IMR-90 (cell line): ENCODE measurements around the gene YIPF6.
"Not testable (repeated sequence)": the region's sequence is repeated elsewhere in the genome, so short reads cannot be mapped to it uniquely, and the experiment has no call there.

Experiments used
- BHLHE40 ChIP-seq: fragments of 150-350 bp; IDR thresholded peaks from 2 replicates; pipeline ENCODE4 v1.6.1; 2016; ENCODE audit warnings: mild to moderate bottlenecking, low read depth, low read length
- CEBPB ChIP-seq: IDR thresholded peaks from 2 replicates; pipeline ENCODE4 v1.6.1; 2012; ENCODE audit warnings: low read depth, low read length, improper control_type of control experiment
- CHD1 ChIP-seq: IDR thresholded peaks from 2 replicates; pipeline ENCODE4 v1.6.1; 2012; ENCODE audit warnings: low read depth, low read length, improper control_type of control experiment
- FOS ChIP-seq: fragments of 150-350 bp; IDR thresholded peaks from 2 replicates; pipeline ENCODE4 v1.6.1; 2016; ENCODE audit warnings: low read depth, low read length
- MXI1 ChIP-seq: IDR thresholded peaks from 2 replicates; pipeline ENCODE4 v1.6.1; 2012; ENCODE audit warnings: low read depth, mild to moderate bottlenecking, low read length, moderate library complexity, borderline replicate concordance
- POLR2A ChIP-seq: IDR thresholded peaks from 2 replicates; pipeline ENCODE4 v1.6.1; 2012; ENCODE audit warnings: mild to moderate bottlenecking, low read depth, low read length
- RAD21 ChIP-seq: IDR thresholded peaks from 2 replicates; pipeline ENCODE4 v1.6.1; 2012; ENCODE audit warnings: low read length, improper control_type of control experiment
- RCOR1 ChIP-seq: IDR thresholded peaks from 2 replicates; pipeline ENCODE4 v1.6.1; 2012; ENCODE audit warnings: mild to moderate bottlenecking, low read length, improper control_type of control experiment; ENCODE audit not compliant: insufficient replicate concordance
- RFX5 ChIP-seq: IDR thresholded peaks from 2 replicates; pipeline ENCODE4 v1.8.0; 2012; ENCODE audit warnings: low read depth, mild to moderate bottlenecking, low read length, moderate library complexity
- SMC3 ChIP-seq: fragments of 150-350 bp; IDR thresholded peaks from 2 replicates; pipeline ENCODE4 v1.6.1; 2016; ENCODE audit warnings: low read depth, mild to moderate bottlenecking, antibody characterized with exemption, low read length, moderate library complexity
- TF ChIP-seq, protein P1 (sequence below): conservative IDR thresholded peaks from 2 replicates; pipeline ENCODE4 v1.5.1; 2012; ENCODE audit warnings: mild to moderate bottlenecking, low read depth, low read length, improper control_type of control experiment
- TF ChIP-seq, protein P2 (sequence below): fragments of 150-350 bp; IDR thresholded peaks from 2 replicates; pipeline ENCODE4 v1.6.1; 2017; ENCODE audit warnings: mild to moderate bottlenecking, antibody characterized with exemption, low read length, low read depth
- TF ChIP-seq, protein P3 (sequence below): fragments of 150-350 bp; IDR thresholded peaks from 2 replicates; pipeline ENCODE4 v1.6.1; 2016; ENCODE audit warnings: low read depth, mild to moderate bottlenecking, low read length, moderate library complexity, borderline replicate concordance

DNA sequence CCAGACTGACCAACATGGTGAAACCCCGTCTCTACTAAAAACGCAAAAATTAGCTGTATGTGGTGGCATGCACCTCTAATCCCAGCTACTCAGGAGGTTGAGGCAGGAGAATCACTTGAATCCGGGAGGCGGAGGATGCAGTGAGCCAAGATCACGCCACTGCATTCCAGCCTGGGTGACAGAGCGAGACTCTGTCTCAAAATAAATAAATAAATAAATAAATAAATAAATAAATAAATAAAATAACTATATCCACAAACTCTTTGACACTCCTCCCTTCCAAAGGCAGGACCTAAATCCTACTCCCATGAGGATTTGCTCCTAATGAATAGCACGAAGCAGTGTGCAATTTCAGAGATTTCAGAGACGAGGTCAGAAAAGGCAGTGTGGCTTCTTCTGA, 58.3 kb downstream of the YIPF6 start:
- TF ChIP-seq, protein P1, sequence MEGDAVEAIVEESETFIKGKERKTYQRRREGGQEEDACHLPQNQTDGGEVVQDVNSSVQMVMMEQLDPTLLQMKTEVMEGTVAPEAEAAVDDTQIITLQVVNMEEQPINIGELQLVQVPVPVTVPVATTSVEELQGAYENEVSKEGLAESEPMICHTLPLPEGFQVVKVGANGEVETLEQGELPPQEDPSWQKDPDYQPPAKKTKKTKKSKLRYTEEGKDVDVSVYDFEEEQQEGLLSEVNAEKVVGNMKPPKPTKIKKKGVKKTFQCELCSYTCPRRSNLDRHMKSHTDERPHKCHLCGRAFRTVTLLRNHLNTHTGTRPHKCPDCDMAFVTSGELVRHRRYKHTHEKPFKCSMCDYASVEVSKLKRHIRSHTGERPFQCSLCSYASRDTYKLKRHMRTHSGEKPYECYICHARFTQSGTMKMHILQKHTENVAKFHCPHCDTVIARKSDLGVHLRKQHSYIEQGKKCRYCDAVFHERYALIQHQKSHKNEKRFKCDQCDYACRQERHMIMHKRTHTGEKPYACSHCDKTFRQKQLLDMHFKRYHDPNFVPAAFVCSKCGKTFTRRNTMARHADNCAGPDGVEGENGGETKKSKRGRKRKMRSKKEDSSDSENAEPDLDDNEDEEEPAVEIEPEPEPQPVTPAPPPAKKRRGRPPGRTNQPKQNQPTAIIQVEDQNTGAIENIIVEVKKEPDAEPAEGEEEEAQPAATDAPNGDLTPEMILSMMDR: not testable (repeated sequence)
- not testable (repeated sequence) for TF ChIP-seq POLR2A, SMC3, RCOR1, CEBPB, BHLHE40, RAD21, RFX5, FOS, MXI1, CHD1
- TF ChIP-seq, protein P2, sequence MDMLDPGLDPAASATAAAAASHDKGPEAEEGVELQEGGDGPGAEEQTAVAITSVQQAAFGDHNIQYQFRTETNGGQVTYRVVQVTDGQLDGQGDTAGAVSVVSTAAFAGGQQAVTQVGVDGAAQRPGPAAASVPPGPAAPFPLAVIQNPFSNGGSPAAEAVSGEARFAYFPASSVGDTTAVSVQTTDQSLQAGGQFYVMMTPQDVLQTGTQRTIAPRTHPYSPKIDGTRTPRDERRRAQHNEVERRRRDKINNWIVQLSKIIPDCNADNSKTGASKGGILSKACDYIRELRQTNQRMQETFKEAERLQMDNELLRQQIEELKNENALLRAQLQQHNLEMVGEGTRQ: not testable (repeated sequence)
- TF ChIP-seq, protein P3, sequence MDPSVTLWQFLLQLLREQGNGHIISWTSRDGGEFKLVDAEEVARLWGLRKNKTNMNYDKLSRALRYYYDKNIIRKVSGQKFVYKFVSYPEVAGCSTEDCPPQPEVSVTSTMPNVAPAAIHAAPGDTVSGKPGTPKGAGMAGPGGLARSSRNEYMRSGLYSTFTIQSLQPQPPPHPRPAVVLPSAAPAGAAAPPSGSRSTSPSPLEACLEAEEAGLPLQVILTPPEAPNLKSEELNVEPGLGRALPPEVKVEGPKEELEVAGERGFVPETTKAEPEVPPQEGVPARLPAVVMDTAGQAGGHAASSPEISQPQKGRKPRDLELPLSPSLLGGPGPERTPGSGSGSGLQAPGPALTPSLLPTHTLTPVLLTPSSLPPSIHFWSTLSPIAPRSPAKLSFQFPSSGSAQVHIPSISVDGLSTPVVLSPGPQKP: not testable (repeated sequence)
